Stimulated activated CD8-positive, alpha-beta memory T cell treated with anti-CD3 and anti-CD28 coated beads, Interleukin-7, amount 100 ng/mL, for 48 hours (primary cell): ENCODE results near the gene DCC.

Experiments used
- DNase-seq, 2 donors: peaks; one replicate each; pipeline ENCODE4 v3.0.0-alpha.2; 2020; ENCODE audit warnings: low read depth in 1 of 2; ENCODE audit errors: extremely low read depth in 1 of 2

Gene DCC

GRCh38 chr18:53281406-53281805 is 941.4 kb downstream of the DCC start:
- DNase-seq = no peak

DNA sequence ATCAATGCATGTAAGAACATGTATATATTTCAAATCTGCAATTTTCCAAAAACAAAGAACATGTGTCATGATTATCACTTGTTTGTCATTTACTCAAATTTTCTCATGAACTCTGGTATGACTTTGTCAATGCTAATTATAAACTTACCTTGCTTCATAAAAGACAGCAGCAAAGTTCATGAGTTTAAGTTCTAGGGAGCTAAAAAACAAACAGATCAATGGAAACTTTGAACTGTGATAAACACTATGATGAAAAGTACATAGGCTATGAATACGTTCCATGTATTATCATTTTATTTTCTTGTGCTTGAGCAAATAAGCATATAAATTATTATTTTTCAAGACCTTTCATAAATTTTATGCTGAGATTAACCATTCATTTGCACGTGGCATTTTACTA is 943.7 kb downstream of the DCC start:
- no peak for DNase-seq

- no peak for DNase-seq
Observed at GRCh38 chr18:53305461-53305860, 965.5 kb downstream of the DCC start.

DNA sequence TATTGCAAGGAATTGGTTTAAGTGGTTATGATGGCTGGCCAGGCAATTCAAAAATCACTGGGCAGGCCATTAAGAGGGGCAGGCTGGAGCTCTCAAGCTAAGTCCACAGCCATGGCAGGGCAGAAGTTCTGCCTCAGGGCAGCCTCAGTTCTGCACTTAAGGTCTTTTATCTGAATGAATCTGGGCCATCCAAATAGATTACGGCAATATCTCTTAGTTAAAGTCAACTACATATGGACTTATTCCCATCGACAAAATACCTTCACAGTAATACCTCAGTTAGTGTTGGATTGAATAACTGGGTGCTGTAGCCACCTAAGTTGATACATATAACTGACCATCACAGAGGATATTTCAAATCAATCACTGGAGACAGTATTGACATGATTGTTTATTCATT is 979.6 kb downstream of the DCC start:
- no peak for DNase-seq

DNA sequence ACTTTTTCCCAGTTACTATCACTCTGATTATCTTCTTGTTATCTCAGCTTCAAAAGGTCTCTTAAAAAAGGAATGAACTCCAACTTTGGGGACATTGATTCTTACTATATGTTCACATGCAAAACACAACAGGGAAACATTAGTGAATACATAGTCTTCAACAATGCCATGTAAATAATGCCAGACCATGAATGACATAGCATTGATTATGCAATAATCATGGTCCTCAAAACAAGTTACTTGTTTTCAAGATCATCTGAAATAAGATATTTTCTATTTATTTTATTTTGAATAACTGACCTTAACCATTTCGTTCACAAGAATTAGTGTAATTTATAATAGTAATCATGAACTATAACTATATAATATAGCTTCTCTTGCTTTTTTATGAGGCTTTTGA is 982.2 kb downstream of the DCC start:
- DNase-seq = no peak

GRCh38 chr18:53324353-53324752 is 984.4 kb downstream of the DCC start:
- DNase-seq = no peak

GRCh38 chr18:53360501-53361443 is 1020.8 kb downstream of the DCC start:
- no peak for DNase-seq

DNA sequence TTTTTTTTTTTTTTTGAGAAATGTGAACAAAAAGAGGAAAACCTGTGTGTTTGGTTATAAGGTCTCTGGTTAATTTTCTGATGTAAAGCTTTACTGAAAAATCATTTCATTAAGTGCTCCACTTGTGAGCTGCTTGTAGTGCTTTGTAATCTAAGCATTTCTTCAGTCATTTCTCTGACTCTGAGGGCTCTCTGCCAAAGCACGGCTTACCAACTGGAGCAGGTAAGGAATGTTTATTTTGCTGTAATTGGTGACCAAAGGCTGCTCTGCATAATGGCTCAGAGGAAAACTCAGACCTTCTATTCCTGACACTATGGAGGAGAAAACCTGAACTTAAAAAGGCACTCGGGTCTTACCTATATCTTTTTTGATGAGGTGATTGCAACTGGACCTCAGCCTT is 1035.6 kb downstream of the DCC start:
- no peak for DNase-seq

DNA sequence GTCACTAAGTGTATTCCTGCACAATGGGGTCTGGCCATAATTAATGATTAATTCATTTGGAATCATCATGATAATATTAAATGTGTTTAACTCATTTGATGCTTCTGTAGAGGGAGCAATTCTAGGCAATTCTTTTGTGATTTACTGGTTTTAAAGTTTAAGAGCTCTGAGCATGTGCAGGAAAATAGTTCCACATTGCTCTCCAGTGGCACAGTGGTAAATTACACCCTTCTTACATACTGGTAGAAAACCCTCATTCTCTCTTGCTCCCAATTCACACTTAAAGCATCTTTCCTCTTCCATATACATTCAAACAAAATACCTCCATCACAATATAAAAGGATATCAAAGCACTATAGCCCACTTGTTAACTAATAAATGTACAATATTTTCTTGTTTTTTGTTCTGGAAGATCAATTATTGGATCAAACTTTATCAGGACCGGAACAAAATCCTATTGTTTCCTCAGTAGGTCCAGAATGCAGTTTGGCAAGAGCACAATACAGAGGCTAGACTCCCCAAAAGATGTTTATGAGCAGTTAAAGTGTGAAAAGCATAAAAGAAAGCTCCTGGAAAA is 1040.2 kb downstream of the DCC start:
- DNase-seq = no peak

- DNase-seq = no peak
Observed at GRCh38 chr18:53382870-53383269, 1042.9 kb downstream of the DCC start.

- no peak for DNase-seq
Observed at GRCh38 chr18:53385889-53386288, 1045.9 kb downstream of the DCC start.

GRCh38 chr18:53387581-53387980 is 1047.6 kb downstream of the DCC start:
- no peak for DNase-seq

GRCh38 chr18:53402670-53403069 is 1062.7 kb downstream of the DCC start:
- DNase-seq = no peak

GRCh38 chr18:53408271-53408670 is 1068.3 kb downstream of the DCC start:
- no peak for DNase-seq

GRCh38 chr18:53411511-53411910 is 1071.5 kb downstream of the DCC start:
- DNase-seq = no peak

DNA sequence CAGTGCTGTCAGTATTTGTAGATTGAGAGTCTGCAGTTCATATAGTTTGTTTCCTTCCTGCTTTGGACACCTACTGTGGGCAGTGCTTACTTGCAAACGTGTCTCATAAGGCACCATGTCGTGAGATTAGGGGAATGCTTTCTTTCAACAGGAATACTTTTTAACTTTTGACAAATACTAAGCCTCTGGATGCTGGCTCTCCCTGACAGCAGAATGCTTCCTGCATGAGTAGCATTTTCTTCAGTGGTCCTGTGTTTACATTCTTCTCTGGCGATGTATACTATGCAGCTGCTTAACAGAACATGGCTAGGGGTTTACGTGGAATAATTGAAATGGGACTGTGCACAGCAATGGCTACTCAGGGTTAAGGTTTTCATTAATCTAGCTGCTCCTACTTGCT is 1077.0 kb downstream of the DCC start:
- DNase-seq = no peak

DNA sequence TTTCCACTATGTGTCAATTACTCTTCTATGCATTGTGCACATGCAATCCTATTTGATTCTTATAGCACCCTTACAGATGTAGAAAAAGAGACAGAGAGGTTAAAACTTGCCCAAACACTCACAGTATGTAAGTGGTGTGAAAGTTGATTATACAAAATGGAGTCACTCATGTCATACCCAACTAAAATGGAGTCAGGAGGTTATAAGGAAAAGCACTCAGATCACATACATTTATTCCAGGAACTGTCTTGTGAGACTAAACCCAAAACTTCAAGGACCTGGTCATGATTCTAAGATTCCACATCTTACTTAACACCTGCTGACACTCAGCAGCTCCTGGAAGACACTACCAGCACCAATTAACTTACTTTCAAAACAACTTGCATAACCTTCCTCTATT is 1081.9 kb downstream of the DCC start:
- DNase-seq = no peak

DNA sequence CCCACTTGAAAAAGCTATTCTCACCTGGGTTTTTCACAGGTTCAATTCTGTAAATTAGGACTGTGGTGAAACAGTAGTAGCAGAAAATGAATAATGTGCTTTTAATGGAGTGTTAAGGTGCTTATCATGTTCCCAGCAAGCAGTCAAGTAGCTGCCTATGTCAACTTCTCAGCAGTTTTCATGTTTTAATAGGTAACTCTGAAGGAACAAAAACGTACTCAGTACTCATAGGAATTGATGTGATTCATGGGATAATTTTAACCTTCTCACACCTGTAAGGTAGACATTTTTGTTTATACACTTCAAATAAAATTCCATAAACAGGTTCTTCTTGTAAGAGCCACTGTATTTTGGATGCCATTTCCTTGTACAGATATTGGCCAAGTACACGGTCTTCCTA is 1082.9 kb downstream of the DCC start:
- DNase-seq = no peak

DNA sequence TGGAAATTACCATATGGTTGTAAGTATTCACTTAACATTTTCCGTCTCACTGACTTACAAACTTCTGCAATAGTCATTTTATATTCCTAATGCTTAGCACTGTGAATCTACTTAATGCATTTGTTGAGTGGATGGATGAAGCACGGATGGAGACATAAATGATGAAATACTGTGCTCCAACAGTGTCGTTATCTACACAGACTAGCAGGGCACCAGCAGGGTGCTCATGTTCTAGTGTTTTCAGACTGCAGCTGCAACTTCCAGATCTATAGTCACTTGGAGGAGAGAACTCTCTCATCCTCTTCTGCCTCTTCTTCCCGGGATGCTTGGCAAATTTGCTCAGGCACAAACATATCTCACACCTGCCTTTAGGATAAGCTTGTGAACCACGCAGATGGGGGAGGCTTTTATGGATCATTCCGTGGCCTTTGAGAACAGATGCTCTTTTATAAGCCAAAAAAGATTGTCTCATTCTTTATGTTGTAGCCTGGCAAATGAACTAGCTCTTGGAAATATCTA is 1086.7 kb downstream of the DCC start:
- DNase-seq = no peak

DNA sequence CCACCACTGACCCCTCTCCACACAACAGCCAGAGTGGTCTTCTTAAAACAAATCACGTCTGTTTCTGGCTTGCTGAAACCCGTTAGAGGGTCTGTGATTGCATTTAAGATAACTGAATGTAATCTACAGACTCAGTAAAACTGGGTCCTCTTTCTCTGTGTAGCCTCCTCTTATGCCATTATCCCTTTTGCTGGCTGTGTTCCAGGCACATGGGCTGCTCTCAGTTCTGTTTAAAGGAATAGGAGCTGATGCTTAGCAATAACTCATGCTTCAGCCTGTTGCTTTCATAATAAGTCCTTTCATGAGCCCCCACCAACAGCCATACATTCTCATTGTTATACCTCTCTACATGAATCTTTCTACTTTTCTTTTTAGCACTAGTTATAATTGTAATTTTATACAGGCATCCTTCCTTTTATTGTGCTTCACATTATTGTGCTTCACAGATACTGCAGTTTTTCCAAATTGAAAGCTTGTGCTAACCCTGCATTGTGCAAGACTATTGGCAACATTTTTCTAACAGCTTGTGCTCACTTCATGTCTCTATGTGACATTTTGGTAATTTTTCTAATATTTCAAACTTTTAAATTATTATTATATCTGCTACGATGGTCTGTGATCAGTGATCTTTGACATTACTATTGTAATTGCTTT is 1101.9 kb downstream of the DCC start:
- DNase-seq = no peak

DNA sequence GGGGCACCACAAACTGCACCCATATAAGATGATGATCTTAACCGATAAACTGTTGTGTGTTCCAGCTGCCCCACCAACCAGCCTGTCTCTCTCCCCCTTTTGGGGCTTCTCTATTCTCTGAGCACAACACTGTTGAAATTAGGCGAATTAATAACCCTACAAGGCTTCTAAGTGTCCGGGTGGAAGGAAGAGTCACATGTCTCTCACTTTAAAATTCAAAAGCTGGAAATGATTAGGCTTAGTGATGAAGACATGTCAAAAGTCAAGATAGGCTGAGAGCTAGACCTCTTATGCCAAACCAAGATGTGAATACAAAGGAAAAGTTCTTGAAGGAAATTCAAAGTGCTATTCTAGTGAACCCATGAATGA is 1102.4 kb downstream of the DCC start:
- no peak for DNase-seq

DNA sequence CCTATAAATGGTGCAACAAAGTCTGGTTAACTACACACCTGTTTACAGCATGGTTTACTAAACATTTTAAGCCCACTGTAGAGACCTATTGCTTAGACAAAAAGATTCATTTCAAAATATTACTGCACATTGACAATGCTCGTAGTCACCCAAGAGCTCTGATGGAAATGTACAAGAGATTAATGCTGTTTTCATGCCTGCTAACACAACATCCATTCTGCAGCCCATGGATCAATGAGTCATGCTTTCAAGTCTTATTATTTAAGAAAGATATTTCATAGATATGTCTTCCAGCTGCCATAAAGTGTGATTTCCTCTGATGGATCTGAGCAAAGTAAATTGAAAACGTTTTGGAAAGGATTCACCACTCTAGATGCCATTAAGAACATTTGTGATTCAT is 1103.3 kb downstream of the DCC start:
- DNase-seq = no peak
